ENCODE results near the gene ASS1.

Gene ASS1

DNA sequence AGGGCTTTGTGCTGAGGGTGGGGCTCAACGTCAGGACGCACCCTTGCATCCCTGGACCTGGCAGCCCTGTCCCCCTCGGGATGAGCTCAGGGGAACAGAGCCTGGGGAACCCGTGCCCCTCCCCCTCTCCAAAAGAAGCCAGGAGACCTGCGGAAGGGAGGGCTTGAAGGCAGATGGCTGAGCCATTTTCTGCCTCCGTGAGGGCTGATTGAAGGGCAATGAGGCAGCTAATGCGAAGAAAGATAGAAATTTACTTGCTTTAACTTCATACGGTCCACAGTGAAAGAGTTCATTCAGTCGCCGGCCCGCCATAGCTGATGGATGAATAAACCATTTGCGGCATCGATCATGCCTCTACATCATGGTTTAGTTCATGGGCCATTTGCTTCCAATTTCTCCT lies 28.8 kb downstream of the ASS1 start:
- no peak for DNase-seq (ENCODE audit: low read depth)

DNA sequence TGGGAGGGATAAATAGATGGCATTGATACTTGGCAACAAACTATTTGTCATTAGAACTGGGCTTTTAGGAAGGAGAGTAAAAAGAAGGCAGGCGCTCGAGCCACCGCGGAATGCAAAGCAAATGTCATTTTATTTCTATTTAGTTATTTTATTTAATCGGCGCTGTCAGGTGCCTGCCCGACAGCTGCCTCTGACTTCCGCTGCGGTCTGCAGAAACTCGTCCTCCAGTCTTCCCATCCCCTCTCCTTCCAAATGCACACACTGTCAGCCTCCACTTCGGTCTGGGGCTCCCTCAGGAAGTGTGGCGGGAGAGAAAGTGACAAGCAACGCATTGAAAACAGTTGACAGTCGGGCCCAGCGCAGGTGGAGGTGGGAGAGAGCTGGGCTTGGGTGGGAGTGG lies 29.3 kb downstream of the ASS1 start:
- no peak for DNase-seq (ENCODE audit: low read depth)

DNA sequence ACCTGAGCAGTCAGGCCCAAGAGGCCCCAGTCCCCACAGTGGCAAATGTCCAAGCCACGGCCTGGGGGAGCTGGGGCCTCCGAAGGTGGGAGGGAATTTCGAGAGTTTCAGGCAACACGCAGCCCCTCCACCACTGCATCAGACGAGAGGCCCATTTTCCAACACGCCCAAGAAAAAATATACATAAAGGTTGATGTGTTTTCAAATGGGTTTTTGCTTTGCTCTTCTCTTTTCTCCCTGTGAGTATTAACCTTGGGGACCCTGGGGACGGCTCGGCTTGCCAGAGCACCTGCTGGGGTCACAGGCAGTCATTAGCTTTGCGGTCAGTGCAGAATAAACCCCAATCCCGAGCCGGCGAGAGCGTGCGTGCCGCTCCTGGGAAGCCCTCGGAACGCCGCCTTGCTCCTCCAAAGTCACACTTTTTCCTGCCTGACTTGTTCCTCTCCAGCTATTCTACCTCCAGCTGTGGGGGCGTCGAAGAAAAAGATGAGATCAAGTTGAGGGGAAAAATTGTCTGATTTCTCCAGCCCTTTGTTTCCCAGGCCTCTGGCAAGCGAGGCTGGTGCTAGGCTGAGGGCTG lies 31.5 kb downstream of the ASS1 start:
- no peak for DNase-seq (ENCODE audit: low read depth)

GRCh38 chr9:130477564-130477963 lies 32.8 kb downstream of the ASS1 start:
- DNase-seq (ENCODE audit: low read depth): no peak

DNA sequence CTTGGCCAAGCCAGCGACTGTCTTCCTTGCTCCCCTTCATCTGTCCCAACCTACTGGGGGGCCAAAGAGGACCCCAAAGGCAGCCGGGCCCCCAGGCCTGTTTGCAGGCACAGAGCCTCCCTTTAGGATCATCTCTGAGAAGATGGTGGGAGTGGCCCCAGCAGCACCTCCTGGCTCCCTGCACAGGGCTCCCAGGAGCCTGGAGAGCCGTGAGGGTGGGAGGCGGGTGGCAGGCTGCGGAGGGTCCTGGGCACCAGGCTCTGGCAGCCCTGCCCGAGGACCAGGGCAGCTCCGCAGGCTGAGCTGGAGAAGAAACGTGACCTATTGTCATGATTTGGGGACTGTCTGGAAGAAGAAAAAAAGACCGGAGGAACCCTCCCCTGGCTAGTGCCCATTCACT lies 33.4 kb downstream of the ASS1 start:
- DNase-seq (ENCODE audit: low read depth): no peak

DNA sequence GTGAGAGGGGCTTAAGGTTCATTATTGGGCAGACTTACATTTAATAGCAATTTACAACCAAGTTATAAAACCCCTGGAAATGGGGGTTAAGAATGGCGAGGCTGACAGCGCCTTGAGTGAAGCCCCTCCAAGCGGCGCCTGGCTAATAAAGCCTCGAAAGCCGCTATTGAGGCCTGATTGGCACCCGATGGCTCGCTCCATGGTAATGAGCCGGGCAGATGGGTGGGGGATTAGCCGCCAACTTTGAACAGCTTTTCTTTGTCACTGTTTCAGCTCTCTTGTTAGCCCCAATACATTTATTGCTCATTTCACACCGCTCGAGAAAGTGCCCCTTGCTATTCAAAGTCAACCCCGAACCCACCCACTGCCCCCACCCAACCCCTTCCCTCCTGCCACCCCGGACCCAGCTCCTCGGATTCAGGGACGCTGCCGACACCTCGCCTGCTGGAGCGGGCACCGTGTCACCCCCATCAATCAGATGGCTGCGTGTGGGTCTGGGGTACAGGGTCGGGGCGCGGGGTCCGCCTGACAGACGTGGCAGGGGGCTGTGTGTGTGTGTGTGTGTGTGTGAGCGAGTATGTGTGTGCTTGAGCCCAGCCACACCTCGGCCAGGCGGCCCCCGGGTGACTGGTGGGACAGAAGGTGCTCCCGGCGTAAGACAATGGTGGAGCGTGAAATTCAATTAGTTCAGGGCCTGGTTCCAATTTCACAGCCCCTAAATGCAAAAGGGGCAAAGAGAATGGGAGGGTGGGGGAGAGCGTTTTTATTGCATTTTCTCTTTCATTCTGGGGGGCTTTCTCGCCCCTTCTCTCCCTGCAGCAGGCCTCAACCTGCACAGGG lies 34.2 kb downstream of the ASS1 start:
- no peak for DNase-seq (ENCODE audit: low read depth)

GRCh38 chr9:130479587-130479986 lies 34.8 kb downstream of the ASS1 start:
- DNase-seq (ENCODE audit: low read depth): no peak

DNA sequence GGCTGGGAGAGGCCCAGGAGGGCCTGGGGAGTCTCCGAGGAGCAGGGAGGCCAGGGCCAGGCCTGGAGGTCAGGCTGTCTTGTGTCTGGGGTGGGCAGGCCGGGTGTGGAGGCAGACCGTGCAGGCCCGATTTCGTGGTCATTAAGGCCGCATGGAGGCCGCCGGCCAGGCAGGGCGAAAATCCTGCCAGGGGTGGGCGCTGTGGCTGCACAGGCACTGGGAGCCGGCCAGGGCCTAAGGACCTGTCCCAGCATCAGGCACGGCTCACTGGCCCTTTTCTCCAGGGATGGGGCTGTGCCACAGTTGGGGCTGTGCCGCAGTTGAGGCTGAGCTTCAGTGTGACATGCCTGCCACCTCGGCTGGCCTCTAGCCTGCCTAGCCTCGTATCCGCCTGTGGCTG lies 35.9 kb downstream of the ASS1 start:
- DNase-seq (ENCODE audit: low read depth): no peak

- DNase-seq (ENCODE audit: low read depth): peak; percentile 9
Measured at GRCh38 chr9:130482463-130482862, 37.7 kb downstream of the ASS1 start.

DNA sequence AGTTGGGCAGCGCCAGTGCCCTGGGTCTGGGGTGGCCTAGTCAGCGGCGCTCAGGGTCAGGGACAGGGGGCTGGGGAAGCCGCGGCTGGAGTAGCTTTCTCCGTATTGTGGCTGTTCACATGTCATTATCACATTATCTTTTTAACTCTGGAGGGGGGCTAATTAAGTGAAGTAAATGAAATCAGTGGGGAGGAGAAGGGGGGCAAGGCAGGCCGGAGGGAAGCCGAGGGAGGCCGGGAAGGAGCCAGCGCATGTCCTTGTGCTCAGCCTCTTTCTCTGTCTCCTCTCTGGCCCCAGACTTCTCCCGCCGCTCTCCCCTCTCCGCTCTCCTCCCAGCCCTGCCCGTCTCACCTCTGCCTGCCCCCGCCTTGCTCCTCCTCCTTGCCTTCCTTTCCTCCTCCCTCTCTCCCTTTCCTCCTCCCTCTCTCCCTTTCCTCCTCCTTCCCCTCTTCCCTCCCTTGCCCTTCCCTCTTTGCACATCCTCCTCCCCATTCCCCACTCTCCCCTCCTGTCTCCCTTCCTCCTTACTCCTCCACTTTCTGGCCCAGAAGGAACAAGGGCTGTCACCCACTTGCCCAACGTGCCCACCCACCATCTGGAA lies 38.7 kb downstream of the ASS1 start:
- DNase-seq (ENCODE audit: low read depth): no peak

GRCh38 chr9:130484362-130485072 lies 39.8 kb downstream of the ASS1 start:
- no peak for DNase-seq (ENCODE audit: low read depth)

DNA sequence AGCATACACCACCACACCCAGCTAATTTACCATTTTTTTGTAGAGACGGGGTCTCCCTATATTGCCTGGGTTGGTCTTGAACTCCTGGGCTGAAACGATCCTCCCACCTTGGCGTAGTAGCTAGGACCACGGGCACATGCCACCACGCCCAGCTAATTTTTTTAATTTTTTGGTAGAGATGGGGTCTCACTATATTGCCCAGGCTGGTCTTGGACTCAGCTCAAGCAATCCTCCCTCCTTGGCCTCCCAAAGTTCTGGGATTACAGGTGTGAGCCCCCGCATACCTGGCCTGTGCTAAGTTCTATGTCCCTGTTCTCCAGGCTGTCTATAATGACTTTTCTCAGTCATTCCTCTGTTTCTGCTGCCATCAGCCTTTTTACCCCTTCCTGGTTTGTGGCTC lies 41.3 kb downstream of the ASS1 start:
- no peak for DNase-seq (ENCODE audit: low read depth)

DNA sequence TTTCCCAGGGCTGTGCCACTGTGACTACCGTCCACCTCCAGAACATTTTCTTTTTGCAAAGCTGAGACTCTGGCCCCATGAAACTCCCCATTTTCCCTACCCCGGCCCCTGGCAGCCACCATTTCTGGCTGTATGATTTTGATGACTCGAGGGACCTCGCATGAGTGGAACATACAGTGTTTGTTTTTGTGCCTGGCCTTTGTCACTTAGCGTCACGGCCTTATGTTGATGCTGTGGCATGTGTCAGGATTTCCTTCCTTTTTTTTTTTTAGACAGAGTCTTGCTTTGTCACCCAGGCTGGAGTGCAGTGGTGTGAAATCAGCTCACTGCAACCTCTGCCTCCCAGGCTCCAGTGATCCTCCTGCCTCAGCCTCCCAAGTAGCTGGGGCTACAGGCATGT lies 42.7 kb downstream of the ASS1 start:
- no peak for DNase-seq (ENCODE audit: low read depth)

GRCh38 chr9:130488621-130489330 lies 44.0 kb downstream of the ASS1 start:
- DNase-seq (ENCODE audit: low read depth): no peak

DNA sequence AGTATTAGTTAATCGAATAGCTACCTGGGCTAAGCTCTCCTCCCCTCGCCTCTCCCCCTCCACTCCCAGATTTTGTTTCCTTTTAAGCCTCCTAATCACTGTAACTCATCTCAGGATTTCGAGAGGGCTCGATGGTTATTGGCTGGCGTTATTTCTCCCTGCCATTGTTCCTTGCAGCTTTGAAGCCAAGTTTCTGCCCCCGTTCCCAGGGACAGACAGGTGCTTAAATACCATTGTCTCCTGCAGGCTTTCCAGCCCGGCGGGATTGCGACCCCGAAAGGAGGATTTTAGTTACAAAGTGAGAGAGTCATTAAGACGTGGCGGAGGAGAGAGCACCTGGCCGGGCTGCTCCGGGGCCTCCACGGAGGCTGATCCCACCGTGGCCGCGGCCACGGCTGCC lies 46.2 kb downstream of the ASS1 start:
- DNase-seq (ENCODE audit: low read depth): no peak

- no peak for DNase-seq (ENCODE audit: low read depth)
Measured at GRCh38 chr9:130491830-130492482, 47.2 kb downstream of the ASS1 start.

GRCh38 chr9:130493021-130493420 lies 48.3 kb downstream of the ASS1 start:
- no peak for DNase-seq (ENCODE audit: low read depth)

DNA sequence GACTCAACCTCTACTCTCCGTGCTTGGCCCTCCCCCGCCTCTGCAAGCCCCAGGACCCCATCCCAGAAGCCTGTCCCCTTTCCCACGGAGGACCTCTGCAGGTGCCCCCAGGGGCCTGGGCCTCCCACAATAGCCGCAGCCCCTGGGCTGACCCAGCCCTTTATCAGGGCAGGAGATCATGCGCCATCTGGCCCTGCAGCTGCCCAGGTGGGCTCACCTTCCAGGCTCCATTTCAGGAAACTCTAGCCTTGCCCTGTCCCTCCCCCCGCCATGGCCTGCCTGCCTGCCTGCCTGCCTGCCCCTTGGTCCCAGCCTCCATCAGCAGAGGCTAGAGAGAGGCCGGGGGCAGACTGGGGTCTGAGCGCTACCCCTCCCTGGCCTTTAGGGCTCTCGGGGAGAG lies 48.7 kb downstream of the ASS1 start:
- DNase-seq (ENCODE audit: low read depth): no peak

DNA sequence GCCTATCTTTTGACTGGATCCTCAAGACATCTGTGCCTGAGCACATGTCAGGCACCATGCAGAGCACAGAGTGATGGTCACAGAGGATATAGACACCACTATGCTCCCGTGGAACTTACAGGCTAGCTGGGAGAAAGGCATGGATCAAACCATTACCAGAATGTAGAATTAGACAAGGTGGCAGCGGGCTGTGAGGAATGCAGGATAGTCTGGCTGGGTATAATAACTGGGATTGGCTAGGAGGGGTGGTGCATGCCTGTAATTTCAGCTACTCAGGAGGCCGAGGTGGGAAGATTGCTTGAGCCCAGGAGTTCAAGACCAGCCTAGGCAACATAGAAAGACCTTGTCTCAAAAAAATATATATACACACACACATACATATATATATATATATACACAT lies 50.3 kb downstream of the ASS1 start:
- DNase-seq (ENCODE audit: low read depth): no peak

DNA sequence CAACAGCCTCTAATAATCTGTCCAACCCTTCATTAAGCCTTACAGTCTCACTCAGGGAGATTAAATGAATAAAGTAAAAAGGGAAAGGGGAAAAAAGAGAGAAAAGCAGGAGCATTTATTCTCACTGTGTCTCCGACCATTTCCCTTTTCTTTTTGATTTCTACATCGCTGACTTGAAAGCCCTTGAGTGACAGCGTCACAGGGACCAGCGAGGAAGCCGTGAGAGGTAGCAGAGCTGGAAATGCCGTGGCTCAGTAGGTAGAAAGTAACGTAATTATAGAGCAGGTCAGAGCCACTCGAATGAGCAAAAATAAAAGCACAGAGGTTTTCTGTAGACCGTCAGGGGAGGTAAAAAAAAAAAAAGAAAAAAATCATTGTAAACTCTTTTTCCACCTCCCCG lies 52.4 kb downstream of the ASS1 start:
- DNase-seq (ENCODE audit: low read depth): no peak

- DNase-seq (ENCODE audit: low read depth): peak; percentile 24
Measured at GRCh38 chr9:130498298-130498917, 53.6 kb downstream of the ASS1 start.

Measured in EH (cell line).